Vagina (tissue), 2 donors: ENCODE data around the gene OXER1. TPM values are rescaled to one million over a fixed set of nuclear protein-coding genes. Genes with fewer than 3 reads are reported as not detected.
A peak's percentile ranks its signal among the peaks of the same experiment; 100 is the strongest.

ENCODE experiments used
- DNase-seq, 2 donors: peaks; one replicate each; pipeline ENCODE4 v3.0.0-alpha.2; 2017; ENCODE audit errors: extremely low spot score in 2 of 2
- H3K27ac ChIP-seq: fragments of 200-600 bp; sonication (generic); one replicate; pipeline ENCODE4 v1.5.1; 2019
- H3K27me3 ChIP-seq: fragments of 200-600 bp; sonication (generic); one replicate; pipeline ENCODE4 v1.5.1; 2019
- H3K36me3 ChIP-seq, 2 donors: fragments of 200-600 bp; sonication (generic); one replicate each; pipeline ENCODE4 v1.5.1; 2017 to 2019
- H3K4me1 ChIP-seq: fragments of 200-600 bp; sonication (generic); one replicate; pipeline ENCODE4 v1.5.1; 2019
- H3K4me3 ChIP-seq, 2 donors: fragments of 200-600 bp; sonication (generic); 1 replicate in 1 of 2; 2 replicates in 1 of 2; pipeline ENCODE4 v1.5.1; 2016 to 2019
- H3K9me3 ChIP-seq: fragments of 200-600 bp; sonication (generic); one replicate; pipeline ENCODE4 v1.5.1; 2019
- POLR2A ChIP-seq, 2 donors: fragments of 450-650 bp; IDR thresholded peaks; one replicate each; pipeline ENCODE4 v1.6.1; 2017; ENCODE audit warnings: antibody characterized with exemption in 2 of 2, mild to moderate bottlenecking in 2 of 2, moderate library complexity in 2 of 2
- POLR2AphosphoS5 ChIP-seq, 2 donors: sonication (generic); formaldehyde crosslinking; IDR thresholded peaks; one replicate each; pipeline ENCODE4 v1.9.0; 2017; ENCODE audit warnings: antibody characterized with exemption in 2 of 2, mild to moderate bottlenecking in 2 of 2, low read depth in 1 of 2; ENCODE audit not compliant: insufficient read depth in 1 of 2
- intact Hi-C: fragments of 100-400 bp; cut with DNase I; formaldehyde crosslinking; loops from one replicate; pipeline ENCODE4 v1.15.1; 2023
- total RNA-seq: library from RNA; depleted of rRNA; stranded (reverse); fragments of >200 nt; gene quantifications from one replicate; pipeline ENCODE4 v1.2.3, GENCODE V29; 2016
- TF ChIP-seq, protein P1 (sequence below), 3 experiments: fragments of 450-650 bp in 2 of 3; fragments of 200-600 bp in 1 of 3; sonication (generic) in 1 of 3; IDR thresholded peaks; one replicate each; pipeline ENCODE4 v1.5.1; 2017 to 2019; ENCODE audit warnings: antibody characterized with exemption in 3 of 3, mild to moderate bottlenecking in 2 of 3, moderate library complexity in 2 of 3

Gene OXER1
- total RNA-seq, 1 donor from 2014 or later: 1.2 TPM

DNA sequence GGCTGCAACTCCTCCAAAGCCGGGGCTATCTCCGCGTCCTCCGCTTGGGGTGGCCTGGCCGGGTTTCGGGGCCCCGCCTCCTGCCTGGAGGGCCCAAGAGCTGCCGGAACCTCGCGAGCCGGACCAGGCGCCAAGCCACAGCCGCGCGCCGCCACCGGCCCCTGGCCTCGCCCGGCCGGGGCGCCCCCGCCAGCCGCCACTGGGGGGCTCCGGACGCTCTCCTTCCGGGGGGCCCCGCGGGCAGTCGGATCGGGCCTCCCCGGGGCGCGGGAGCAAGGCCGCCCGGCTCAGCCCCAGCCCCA, 45.8 kb upstream of the OXER1 start:
- intact Hi-C loops: no loop called here
- TF ChIP-seq, protein P1, sequence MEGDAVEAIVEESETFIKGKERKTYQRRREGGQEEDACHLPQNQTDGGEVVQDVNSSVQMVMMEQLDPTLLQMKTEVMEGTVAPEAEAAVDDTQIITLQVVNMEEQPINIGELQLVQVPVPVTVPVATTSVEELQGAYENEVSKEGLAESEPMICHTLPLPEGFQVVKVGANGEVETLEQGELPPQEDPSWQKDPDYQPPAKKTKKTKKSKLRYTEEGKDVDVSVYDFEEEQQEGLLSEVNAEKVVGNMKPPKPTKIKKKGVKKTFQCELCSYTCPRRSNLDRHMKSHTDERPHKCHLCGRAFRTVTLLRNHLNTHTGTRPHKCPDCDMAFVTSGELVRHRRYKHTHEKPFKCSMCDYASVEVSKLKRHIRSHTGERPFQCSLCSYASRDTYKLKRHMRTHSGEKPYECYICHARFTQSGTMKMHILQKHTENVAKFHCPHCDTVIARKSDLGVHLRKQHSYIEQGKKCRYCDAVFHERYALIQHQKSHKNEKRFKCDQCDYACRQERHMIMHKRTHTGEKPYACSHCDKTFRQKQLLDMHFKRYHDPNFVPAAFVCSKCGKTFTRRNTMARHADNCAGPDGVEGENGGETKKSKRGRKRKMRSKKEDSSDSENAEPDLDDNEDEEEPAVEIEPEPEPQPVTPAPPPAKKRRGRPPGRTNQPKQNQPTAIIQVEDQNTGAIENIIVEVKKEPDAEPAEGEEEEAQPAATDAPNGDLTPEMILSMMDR (IDR thresholded peaks at IDR 0.05): no peak
- no peak for TF ChIP-seq POLR2AphosphoS5 (IDR thresholded peaks at IDR 0.05; ENCODE audit: insufficient read depth in 1 of 2, low read depth in 1 of 2)
- TF ChIP-seq POLR2A (IDR thresholded peaks at IDR 0.05): no peak
- no peaks in the 10 kb centered on the region for H3K36me3 ChIP-seq

DNA sequence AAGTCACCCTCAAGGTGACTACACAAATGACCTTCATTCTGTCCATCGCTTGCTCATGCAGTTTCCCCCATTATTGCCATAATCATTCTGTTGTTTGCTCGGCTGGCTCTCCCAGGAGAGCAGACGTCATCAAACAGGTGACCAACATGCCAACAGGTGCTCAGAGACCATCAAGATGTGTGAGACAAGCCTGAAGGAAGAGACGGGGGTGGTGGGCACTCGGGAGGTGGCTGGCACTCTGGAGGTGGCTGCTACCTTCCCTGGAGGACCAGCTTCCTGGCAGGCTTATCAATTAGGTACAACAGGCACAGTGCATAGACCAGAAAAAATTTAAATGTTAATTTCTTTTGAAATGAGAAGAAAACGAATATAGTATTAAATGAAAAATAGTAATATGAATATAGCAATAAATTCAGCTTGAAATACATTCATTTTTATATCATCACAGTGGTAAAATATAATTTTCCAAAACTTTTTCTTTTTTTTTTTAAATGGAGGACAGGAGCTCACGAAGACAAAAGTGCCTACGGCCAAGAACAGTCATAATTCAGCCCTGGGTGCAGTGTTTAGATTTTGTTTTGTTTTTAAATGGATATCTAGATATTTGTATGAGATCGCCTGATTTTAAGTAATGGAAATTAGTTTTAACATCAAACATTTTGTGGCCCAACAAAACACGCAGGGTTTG, 45.3 kb upstream of the OXER1 start:
- Histone ChIP-seq H3K27me3 (no peaks in the 10 kb centered on the region), H3K36me3 (no peaks in the 10 kb centered on the region), H3K4me1 (peaks cover 10% of the 10 kb centered on the region), H3K9me3 (no peaks in the 10 kb centered on the region), H3K27ac (peak overlapping the region; percentile 98), H3K4me3 (peak overlapping the region; percentile 58 to 78)
- intact Hi-C loops: no loop called here
- peak; percentile 84 to 92 for DNase-seq
- TF ChIP-seq POLR2A (IDR thresholded peaks at IDR 0.05) (no peak), POLR2AphosphoS5 (IDR thresholded peaks at IDR 0.05; ENCODE audit: insufficient read depth in 1 of 2, low read depth in 1 of 2) (peak in 1 of 2 donors; percentile 13)
- TF ChIP-seq, protein P1 (IDR thresholded peaks at IDR 0.05): no peak

More for the DNA sequence above, 45.8 kb upstream of the OXER1 start:
- Histone ChIP-seq H3K4me1 (peaks cover 10% of the 10 kb centered on the region), H3K27ac (peak overlapping the region; percentile 98), H3K9me3 (no peaks in the 10 kb centered on the region), H3K4me3 (peak overlapping the region; percentile 58 to 78), H3K27me3 (no peaks in the 10 kb centered on the region)
- peak in 1 of 2 donors; percentile 91 for DNase-seq

GRCh38 chr2:42808301-42808700, 44.4 kb upstream of the OXER1 start:
- Histone ChIP-seq H3K4me1 (peaks cover 10% of the 10 kb centered on the region), H3K4me3 (no peak overlapping the region), H3K36me3 (no peaks in the 10 kb centered on the region), H3K27me3 (no peaks in the 10 kb centered on the region), H3K27ac (no peak overlapping the region), H3K9me3 (no peaks in the 10 kb centered on the region)
- intact Hi-C loops: no loop called here
- DNase-seq: peak in 1 of 2 donors; percentile 58
- TF ChIP-seq POLR2A (IDR thresholded peaks at IDR 0.05) (no peak), POLR2AphosphoS5 (IDR thresholded peaks at IDR 0.05; ENCODE audit: insufficient read depth in 1 of 2, low read depth in 1 of 2) (no peak)
- TF ChIP-seq, protein P1 (IDR thresholded peaks at IDR 0.05): no peak

GRCh38 chr2:42806786-42807185, 42.9 kb upstream of the OXER1 start:
- Histone ChIP-seq H3K4me3 (no peak overlapping the region), H3K4me1 (peaks cover 7% of the 10 kb centered on the region), H3K36me3 (no peaks in the 10 kb centered on the region), H3K27ac (no peak overlapping the region), H3K9me3 (no peaks in the 10 kb centered on the region), H3K27me3 (no peaks in the 10 kb centered on the region)
- intact Hi-C loops: no loop called here
- TF ChIP-seq POLR2A (IDR thresholded peaks at IDR 0.05) (no peak), POLR2AphosphoS5 (IDR thresholded peaks at IDR 0.05; ENCODE audit: insufficient read depth in 1 of 2, low read depth in 1 of 2) (no peak)
- TF ChIP-seq, protein P1 (IDR thresholded peaks at IDR 0.05): no peak
- no peak for DNase-seq

DNA sequence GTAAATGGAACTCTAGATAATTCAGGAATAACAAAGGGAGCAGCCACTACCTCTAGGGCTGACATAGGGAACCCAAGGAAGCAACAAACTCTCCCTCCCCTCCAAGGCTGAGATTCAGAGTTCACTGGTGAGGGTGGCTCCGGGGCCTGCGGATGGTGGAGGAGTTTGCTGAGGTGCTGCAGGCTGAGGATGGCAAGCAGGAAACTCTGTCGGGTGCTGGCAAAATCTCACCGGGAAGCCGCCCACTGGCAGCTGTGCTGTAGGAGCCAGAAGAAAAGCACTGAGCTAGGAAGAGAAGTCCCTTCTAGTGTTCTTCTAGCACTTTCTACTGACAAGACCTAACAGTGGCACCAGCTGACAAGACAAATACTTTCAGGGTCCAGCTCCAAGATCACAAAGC, 41.0 kb upstream of the OXER1 start:
- no peaks in the 10 kb centered on the region for H3K27me3 ChIP-seq
- DNase-seq: no peak
- TF ChIP-seq POLR2AphosphoS5 (IDR thresholded peaks at IDR 0.05; ENCODE audit: insufficient read depth in 1 of 2, low read depth in 1 of 2) (no peak), POLR2A (IDR thresholded peaks at IDR 0.05) (no peak)
- TF ChIP-seq, protein P1 (IDR thresholded peaks at IDR 0.05): no peak
- intact Hi-C loops: no loop called here
- H3K4me3 ChIP-seq: no peak overlapping the region
- H3K4me1 ChIP-seq: peaks cover 10% of the 10 kb centered on the region
- H3K9me3 ChIP-seq: no peaks in the 10 kb centered on the region
- H3K36me3 ChIP-seq: no peaks in the 10 kb centered on the region
- H3K27ac ChIP-seq: no peak overlapping the region
